ENCODE results near the gene DIAPH1.

Gene DIAPH1

DNA sequence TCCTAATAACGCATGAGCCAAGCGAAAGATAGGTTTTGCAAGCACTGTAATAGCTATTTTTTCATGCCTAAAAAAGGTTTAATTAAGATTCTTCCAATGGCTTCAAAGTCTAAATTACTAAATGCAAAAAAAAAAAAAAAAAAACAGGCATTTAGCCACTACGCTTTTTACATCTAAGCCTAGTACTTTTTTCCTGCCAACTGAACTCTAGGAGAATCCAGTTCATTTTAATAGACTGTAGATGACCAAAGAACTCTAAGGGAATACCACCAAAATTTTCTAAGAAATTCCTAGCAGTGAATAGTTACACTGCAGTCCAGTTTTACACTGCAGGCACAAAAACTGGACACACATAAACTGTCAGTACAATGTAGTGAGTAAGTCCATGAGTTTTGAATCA is 9.8 kb downstream of the DIAPH1 start:
- no peak for DNase-seq

DNA sequence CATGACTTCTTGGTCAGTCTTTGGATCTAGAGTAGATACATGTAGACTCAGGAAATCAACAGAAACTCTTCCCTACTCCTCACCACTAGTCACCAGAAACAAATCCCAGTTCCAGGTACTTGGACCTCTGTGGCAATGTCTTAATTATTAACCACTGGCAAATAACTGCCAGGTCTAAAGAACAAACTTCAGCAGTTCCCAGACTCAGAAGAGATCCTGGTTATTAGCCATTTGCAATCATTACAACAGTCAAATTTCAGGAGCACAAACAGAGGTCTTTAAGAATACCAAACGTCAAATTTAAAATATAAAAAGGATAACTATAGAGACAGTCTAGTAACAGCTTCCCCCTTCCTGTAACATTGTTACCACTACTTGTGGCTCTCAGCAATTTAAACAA is 10.2 kb downstream of the DIAPH1 start:
- no peak for DNase-seq

DNA sequence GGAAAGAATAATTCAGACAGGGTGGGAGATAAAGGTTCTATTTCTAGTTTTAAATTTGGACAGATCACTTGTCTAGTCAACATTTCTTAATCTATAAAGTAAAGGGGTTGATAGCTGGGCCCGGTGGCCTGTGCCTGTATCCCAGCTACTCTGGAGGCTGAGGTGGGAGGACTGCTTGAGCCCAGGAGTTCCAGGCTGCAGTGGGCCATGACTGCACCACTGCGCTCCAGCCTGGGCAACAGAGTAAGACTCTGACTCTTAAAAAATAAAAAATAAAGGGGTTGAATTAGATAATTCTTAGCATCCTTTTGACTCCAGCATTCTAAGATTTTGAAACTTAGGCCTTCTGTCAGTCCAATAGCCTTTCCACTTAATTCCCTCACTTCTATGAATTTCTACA is 10.8 kb downstream of the DIAPH1 start:
- no peak for DNase-seq

DNA sequence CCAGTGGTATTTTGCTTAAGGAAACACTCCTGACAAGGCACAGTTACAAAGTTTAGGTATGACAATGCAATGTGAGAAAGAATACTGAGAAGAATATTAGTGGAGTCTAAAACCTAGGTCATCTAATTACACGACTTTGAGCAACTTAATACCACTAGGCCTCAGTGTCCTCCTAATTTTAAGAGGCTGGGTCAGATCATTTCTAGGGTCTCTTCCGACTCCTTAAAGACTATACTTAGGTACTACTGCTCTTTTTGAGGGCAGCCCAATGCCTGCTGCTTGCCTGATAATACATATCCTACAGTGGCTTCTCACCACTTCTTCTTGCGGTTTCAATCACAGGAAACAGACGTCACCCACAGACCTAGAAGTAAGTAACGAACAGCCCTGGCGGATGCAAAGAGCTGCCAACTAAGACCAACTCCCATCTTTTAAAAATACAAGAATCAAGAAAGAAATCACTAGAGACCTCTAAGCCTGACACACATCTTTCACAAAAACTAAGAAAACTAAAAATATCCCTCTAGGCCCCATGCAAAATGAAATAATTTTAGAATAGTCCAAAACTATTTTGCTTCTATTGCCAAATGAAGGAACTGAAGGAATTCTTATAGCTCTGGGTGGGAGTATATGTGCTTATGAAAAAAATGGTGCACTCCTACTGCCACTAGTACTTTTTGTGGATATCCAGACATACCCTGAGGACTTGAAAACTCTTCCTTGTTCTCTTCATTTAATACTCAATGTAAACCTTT is 13.1 kb downstream of the DIAPH1 start:
- DNase-seq, result peak; percentile 75

DNA sequence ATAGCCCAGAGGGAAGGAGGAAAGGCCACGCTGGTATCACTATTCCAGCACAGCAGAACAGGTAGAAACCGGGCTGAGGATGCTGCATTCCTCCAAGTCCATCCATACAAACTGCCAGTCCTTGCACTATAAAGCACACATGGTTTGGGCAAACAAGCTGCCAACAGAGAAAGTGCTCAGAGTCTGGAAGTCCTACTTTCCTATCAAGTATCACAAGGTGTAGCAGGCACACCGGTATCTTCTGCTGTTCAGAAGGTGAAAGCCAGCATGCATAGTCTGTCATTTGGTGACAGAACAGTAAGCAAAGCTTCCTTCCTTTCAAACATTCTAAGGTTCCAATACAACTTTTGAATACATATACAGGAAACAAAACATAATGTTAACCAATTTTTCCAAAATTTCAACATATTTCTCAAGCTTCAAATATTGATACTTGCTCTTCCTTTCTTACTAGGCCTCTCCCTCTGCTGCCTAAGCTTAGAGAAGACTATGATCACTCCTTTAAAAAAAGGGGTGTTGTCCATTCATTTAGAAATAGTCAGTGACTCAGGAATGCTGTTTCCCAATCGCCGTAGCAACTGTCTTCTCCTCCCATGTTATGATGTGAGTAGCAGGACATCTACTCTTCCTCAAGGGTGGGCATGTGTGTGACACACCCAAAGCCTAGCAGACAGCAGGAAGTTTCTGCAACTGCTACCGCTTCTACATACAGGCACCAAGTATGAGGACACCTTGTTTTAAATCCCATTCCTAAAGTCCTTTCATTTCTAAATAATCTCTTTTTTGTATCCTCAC is 14.7 kb downstream of the DIAPH1 start:
- no peak for DNase-seq

DNA sequence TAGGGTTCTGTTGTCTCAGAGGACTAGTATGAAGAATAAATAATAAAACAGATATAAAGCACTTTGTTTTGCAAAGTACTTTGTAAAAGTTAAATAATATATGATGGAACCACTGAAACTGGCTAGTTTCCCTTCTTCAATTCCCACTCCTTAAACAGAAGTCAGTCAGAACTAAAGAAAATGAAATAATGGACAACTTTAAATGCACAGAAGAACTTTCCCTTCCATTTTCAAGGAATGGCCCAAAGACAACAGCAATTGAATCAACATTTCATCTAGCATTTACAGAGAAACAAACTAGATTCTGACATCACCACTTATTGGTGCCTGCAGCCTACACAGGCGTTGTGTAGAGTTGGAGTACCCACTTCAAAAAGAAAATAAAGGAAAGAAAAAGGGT is 16.2 kb downstream of the DIAPH1 start:
- no peak for DNase-seq

DNA sequence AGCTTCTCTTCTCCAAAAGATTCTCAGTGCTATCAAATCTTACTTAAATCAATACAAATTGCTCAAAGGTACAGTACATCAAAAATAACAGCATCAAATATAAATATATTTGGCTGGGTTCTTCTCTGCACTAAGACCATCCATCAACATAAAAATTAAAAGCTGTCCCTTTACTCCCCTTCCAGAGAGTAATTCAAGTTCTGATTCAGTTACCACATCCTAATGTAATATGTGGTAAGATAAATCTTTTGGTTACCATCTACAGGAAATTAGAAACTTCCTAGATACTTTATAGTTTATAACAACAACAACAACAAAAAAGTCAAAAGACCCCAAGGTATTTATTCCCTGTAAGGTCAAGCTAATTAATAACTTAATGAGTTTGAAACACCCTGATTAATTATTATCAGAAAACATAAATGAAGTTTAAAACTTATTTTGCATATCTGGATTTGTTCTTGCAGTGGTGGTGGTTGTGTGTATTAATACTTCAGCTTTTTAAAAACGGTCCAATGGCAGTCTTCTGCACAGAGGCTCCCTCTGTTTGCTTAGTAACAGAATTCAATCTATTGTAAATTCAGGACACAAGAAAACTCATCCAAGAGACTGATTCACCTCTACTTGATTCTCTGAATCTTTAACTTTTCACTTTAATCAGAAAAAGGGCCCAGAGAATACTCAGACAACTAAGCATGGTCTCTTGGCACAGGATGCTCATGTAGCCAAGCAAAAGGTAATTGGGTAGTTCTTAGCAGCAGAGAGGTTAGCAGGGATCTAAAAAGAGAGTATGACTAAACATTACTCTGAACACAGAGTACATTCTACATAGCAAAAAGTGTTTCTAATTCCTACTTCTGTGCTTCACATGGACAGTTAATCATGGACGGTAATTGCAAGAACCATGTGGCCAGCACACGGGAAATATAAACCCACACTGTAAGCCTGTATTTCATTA is 20.1 kb downstream of the DIAPH1 start:
- no peak for DNase-seq

DNA sequence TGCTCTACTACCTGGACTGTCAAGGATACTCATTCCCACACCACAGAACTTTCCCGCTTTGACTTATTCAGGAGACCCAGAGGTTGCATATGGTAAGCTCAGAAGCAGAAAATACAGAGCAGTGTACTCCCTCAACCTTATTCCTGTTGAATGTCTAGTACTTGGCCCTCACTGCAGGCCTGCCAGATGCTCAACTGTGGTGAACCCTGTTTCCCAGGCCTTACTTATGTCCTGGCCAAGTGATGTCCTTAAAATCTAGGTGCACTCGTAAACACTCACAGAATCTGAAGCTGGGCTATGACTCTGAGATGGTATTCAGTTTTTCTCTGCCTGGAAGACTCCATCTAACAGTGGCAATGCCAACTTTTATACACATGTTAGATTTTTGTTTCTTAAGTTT is 21.0 kb downstream of the DIAPH1 start:
- no peak for DNase-seq

DNA sequence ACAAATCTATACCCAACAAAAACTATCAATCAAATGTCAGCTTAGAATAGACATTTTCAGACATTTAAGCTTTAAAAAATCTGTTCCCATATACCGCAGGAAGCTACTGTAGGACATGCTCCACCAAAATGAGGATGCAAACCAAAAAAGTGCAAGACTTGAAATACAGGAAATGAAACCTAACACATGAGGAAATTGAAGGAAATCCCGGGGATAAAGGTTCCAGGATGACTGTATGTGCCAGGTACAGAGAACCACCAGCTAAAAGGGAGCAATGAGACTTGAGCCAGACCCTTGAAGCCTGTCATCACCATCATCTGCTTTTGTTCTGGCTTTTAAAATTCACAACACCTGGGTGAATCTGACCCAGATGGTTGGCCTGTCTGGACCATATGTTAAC is 21.4 kb downstream of the DIAPH1 start:
- DNase-seq, result no peak

DNA sequence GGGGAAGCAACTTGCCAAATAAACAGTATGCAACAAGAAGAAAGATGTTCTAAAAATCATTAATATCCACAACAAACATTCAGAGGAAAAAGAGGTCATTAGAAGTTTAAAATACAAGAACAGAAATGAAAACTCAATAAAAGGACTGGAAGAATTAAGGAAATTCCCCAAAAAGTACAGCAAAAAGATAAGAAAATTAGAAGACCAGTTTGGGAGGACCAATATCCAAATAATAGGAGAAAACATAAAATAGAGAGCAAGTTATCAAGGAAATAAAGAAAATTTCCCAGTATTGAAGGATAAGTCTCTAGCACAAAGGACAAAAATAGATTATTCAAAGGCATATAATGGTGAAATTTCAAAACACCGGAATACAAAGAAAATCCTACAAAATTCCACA is 21.9 kb downstream of the DIAPH1 start:
- no peak for DNase-seq

DNA sequence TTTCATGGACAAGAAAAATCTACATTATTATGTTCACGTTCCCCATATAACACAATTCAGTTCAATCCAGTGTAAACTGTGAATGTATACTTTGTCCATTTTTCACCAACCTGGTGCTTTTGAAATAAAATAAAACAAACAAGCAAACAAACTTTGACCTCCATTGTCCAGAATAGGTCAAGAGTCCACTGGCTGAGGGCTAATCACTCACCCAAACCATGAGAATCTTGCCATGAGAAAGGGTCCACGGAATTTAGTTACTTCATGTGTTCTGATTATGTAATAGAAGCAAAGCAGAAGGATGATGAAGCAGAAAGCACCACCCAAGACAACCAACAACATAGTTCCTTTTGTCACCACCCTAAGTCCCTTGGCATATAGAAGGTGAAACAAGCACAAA is 28.7 kb downstream of the DIAPH1 start:
- no peak for DNase-seq

DNA sequence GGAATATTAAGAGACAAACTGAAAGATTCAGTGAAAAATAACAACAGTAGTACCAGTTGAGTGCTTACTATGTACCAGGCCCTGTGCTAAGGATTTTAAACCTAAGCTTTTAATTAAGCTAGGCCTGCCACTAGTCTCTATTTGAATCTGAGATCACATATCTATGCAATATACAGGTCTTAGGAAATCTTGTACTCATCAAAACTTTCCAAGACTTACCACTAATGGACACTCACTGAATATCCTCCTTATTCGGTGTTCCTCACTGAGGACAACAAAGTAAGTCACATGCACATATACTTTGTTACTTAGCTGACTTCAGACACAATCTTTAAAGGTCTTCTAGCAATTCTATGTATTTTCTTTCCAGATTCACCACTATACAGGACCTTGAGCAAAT is 32.6 kb downstream of the DIAPH1 start:
- no peak for DNase-seq

DNA sequence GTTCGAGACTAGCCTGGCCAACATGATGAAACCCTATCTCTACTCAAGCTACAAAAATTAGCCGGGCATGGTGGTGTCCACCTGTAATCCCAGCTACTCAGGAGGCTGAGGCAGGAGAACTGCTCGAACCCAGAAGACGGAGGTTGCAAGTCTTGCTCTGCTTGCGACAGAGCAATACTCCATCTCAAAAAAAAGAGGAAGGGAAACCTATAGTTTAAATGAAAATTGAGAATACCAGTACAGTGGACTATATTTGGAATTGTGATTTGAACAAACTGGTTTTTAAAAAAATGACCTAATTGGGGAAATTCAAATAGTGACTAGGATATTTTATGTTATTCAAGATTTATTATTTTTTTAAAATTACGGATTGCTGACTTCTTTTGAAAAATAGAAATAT is 33.2 kb downstream of the DIAPH1 start:
- DNase-seq, result no peak

DNA sequence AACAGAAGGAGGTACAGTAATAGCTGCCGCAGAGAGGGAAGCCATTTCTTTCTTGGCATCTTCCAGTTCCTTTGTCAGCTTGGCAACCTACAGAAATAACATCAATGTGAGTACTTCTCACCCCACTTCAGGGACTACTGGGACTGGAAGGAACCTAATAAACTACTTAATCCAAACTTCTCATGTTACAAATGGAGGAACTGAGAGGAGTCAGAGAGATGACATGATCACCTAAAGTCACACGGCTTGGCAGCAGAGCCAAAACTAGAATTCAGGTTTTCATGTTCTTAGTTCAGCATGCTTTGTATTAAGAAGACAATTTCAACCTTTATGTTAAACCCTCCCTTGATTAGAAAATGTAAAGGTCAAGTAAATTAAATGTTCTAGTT is 44.7 kb downstream of the DIAPH1 start:
- DNase-seq, result no peak

DNA sequence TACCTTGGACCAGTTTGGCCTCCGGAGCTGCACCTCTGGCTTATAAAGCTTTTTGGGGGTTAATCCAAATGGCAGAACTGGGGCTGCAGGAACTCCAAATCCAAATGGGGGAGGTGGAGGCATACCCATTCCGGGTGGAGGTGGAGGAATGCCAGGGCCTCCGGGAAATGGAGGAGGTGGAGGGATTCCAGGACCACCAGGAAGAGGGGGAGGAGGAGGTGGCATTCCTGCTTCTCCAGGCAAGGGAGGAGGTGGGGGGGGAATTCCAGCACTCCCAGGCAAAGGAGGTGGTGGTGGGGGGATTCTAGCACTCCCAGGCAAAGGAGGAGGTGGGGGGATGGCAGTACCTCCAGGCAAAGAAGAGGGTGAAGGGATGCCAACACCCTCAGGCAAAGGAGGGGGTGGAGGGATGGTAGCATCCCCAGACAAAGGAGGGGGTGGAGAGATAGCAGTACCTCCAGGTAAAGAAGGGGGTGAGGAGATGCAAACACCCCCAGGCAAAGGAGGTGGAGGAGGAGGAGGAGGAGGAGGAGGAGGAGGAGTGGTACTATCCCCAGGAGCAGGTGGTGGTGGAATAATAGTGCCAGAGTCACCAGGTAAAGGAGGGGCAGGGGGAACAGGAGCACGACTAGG is 45.2 kb downstream of the DIAPH1 start:
- no peak for DNase-seq

DNA sequence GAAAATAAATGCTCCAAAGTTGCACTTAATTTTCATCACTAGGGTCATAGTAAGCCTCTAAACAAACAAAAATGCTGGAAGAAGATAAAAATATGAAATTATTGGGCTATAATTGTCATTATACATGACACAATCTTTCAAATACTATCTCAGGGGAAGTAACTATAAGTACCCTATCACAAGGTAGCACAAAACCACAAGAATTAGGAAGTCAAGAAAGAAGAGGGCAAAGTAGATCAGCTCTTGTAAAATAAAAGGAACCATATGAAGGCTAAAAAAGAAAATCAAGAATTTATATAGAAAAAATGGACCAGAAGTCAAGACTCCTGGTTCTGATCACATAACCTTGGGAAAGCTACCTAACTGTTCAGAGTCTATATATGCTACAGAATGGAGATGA is 48.1 kb downstream of the DIAPH1 start:
- DNase-seq, result no peak

DNA sequence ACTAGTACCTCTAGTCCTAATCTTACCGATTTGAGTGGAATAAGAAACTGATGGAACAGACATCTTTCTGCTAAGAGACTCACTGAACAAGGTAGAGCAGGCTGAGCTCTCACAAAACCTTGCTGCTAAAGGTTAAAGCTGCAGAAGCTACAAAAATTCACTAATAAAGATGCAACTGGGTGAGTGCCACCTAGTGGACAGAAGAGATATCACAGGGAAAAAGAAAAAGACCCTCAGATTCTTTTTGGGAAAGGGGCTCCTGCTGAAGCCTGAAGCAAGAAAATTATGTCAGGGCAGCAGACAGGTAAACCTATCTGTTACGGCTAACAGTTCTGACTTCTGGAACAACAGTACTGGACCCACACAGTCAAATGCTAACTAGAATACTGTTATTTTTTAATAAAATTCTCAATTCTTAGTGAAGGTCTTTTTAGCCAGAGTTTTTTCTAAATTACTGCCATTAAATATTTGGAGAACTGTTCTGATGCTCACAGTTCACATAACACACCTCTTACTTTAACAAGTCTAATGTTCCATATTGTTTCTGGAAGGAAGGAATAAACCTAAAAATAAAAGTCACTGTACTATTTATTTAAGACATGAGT is 51.2 kb downstream of the DIAPH1 start:
- DNase-seq, result no peak

DNA sequence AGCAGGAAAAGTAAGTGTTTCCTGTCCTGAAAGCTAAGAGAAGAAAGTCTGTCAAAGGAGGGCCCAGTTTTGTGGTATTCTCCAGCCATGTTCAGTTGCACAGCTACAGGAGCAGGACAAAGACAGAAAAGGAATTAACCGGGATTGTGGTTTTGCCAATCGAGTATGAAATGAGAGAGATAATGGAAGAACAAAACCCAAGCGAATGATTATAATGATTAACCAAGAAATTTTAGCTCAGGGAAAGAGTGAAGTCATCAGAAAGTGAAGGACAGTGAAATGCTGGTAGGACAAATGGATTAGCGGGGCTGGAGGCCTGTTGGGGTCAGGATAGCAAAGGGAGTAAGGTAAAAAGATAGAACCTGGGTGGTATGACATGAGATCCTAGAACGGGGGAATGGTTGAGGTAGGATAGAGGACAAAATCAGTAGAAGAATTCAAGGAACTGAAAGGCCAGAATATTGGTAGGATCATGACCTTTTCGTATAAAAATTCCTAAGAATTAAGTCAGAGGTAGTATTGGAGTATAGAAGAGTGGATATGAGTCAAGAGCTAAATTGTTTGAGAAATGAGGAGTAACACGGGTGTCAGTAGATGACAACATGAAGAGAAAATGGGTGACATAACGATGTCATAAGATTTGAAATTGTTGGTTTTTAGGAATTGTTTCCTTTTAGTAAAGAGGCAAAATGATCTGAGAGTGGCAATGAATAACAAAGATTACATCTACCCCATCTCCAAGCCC is 52.8 kb downstream of the DIAPH1 start:
- DNase-seq, result no peak

DNA sequence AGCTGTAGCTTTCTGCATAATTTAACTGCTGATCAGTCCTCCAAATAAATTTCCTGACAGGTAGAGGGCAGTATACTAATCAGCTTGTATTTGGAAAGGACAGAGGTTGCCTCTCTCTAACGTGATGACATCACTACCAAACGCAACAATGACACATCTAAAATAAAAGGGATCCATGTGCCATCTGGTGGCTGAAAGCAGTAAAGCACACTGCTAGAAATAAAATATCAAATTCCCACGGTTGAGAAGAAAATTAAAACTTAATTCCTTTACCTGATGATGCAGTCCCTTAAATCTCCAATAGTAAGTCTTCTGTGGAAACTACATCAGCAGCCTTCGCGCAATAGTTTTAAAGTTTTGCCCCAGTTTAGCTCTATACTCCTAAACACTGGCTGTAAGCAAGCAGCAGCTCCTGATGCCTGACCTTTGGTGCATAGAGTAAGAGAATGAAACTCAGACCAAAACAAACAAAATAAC is 54.5 kb downstream of the DIAPH1 start:
- peak; percentile 64 for DNase-seq

DNA sequence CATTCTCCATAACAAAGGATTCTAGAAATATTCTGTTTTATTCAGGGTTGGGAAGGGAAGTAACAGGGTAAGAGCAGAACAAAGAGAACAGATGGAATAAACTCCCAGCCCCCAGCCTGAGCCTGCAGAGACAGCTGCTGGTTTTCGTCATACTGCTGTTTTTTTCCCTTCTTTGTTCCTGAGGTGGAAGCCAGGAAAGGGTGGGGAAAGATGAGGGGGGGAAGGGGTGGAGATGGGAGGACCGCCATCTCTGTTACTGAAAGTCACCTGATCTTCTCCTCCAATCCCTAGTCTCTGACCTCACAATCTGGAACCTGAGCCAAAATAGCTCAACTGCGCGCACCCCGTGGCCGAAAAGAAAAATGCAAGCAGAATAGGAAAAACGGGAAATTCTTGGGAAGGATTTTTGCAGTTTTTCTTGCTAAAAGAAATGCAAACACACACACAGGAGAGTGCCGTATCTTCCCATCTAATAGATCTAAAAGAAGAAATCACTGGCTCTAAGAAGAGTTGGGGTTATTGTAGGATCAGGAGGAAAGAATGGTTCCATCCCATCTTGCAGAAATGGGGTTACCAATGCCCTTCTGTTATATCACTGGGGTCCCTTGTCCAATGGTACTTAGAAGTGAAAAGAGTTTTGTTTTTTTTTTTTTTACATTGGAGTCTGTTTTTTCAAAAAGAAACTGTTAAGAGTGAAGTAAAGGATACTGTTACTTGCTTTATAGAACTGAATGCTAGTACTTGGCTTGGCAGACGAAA is 57.9 kb downstream of the DIAPH1 start:
- no peak for DNase-seq

DNA sequence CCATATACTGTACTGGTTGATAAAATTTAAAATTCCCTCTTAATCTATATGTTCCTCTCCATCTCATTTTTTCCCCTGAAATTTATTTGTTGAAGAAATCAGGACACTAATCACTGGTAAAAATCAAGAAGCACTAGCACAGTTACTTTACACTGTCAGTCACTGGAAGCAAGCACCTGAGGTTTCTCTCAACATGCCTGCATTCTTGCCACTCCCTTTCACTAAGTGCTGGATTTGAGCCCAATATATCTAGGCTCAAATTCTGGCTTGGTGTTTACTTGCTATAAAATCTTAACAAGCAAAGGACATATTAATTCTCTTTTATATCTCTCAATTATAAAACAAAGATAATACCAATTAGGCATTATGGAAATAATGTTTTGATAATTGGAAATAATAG is 58.6 kb downstream of the DIAPH1 start:
- no peak for DNase-seq

Data from activated gamma-delta T cell treated with Interleukin-2 at 50 U/mL for 16 hours (primary cell).